Measurements from ENCODE around the gene ADORA3. TPM values are rescaled to one million over a fixed set of nuclear protein-coding genes. Genes with fewer than 3 reads are reported as not detected.

The ADORA3 gene
- total and polyA plus RNA-seq, 2 experiments from 2014 or later: not detected

- Histone ChIP-seq H3K36me3 (no peaks in the 10 kb centered on the region), H3K4me1 (ENCODE audit: low read depth) (peaks cover 22% of the 10 kb centered on the region), H3K4me3 (no peak overlapping the region), H3K27ac (no peak overlapping the region), H3K27me3 (no peaks in the 10 kb centered on the region), H3K9me3 (ENCODE audit: low read depth) (no peaks in the 10 kb centered on the region)
- no peak for TF ChIP-seq CTCF (IDR thresholded peaks at IDR 0.05; ENCODE audit: low read depth, low read length)
- DNase-seq (ENCODE audit: low read depth in 1 of 2, low spot score in 1 of 2): no peak
Observed at GRCh38 chr1:111486431-111486830, 17.0 kb downstream of the ADORA3 start.

- no peak for DNase-seq (ENCODE audit: low read depth in 1 of 2, low spot score in 1 of 2)
- no peaks in the 10 kb centered on the region for H3K36me3 ChIP-seq
- no peaks in the 10 kb centered on the region for H3K9me3 ChIP-seq (ENCODE audit: low read depth)
- H3K27ac ChIP-seq: no peak overlapping the region
- H3K4me1 ChIP-seq (ENCODE audit: low read depth): peaks cover 27% of the 10 kb centered on the region
- H3K27me3 ChIP-seq: no peaks in the 10 kb centered on the region
- no peak overlapping the region for H3K4me3 ChIP-seq
- TF ChIP-seq CTCF (IDR thresholded peaks at IDR 0.05; ENCODE audit: low read depth, low read length): no peak
Observed at GRCh38 chr1:111484391-111485026, 18.9 kb downstream of the ADORA3 start.

GRCh38 chr1:111483876-111484275, 19.6 kb downstream of the ADORA3 start:
- DNase-seq (ENCODE audit: low read depth in 1 of 2, low spot score in 1 of 2): no peak
- no peak overlapping the region for H3K4me3 ChIP-seq
- H3K27ac ChIP-seq: no peak overlapping the region
- no peaks in the 10 kb centered on the region for H3K27me3 ChIP-seq
- H3K4me1 ChIP-seq (ENCODE audit: low read depth): peaks cover 27% of the 10 kb centered on the region
- H3K9me3 ChIP-seq (ENCODE audit: low read depth): no peaks in the 10 kb centered on the region
- no peaks in the 10 kb centered on the region for H3K36me3 ChIP-seq
- no peak for TF ChIP-seq CTCF (IDR thresholded peaks at IDR 0.05; ENCODE audit: low read depth, low read length)

GRCh38 chr1:111483166-111483565, 20.3 kb downstream of the ADORA3 start:
- peaks cover 27% of the 10 kb centered on the region for H3K4me1 ChIP-seq (ENCODE audit: low read depth)
- no peak for TF ChIP-seq CTCF (IDR thresholded peaks at IDR 0.05; ENCODE audit: low read depth, low read length)
- H3K9me3 ChIP-seq (ENCODE audit: low read depth): no peaks in the 10 kb centered on the region
- H3K27ac ChIP-seq: no peak overlapping the region
- no peaks in the 10 kb centered on the region for H3K27me3 ChIP-seq
- no peaks in the 10 kb centered on the region for H3K36me3 ChIP-seq
- H3K4me3 ChIP-seq: no peak overlapping the region
- no peak for DNase-seq (ENCODE audit: low read depth in 1 of 2, low spot score in 1 of 2)

GRCh38 chr1:111481387-111482221, 21.8 kb downstream of the ADORA3 start:
- no peak overlapping the region for H3K4me3 ChIP-seq
- H3K36me3 ChIP-seq: no peaks in the 10 kb centered on the region
- TF ChIP-seq CTCF (IDR thresholded peaks at IDR 0.05; ENCODE audit: low read depth, low read length): peak; percentile 91
- no peaks in the 10 kb centered on the region for H3K9me3 ChIP-seq (ENCODE audit: low read depth)
- peak; percentile 82 to 88 for DNase-seq (ENCODE audit: low read depth in 1 of 2, low spot score in 1 of 2)
- H3K27me3 ChIP-seq: no peaks in the 10 kb centered on the region
- peak overlapping the region; percentile 22 for H3K27ac ChIP-seq
- peaks cover 27% of the 10 kb centered on the region for H3K4me1 ChIP-seq (ENCODE audit: low read depth)
